ENCODE results near the gene OPCML. TPM values are rescaled to one million over a fixed set of nuclear protein-coding genes. Genes with fewer than 3 reads are reported as not detected.

Gene OPCML
- total RNA-seq, 2 experiments from 2014 or later = not detected

GRCh38 chr11:133323354-133323753, 208.9 kb downstream of the OPCML start:
- Mint-ChIP-seq H3K9me3 (no peaks in the 10 kb centered on the region), H3K36me3 (no peaks in the 10 kb centered on the region), H3K27ac (no peak overlapping the region), H3K4me3 (no peak overlapping the region), H3K4me1 (ENCODE audit: low read depth) (no peaks in the 10 kb centered on the region), H3K27me3 (no peaks in the 10 kb centered on the region)
- ChIA-PET POLR2A (no interaction called here), CTCF (no interaction called here)
- no peak for DNase-seq
- intact Hi-C loops (cut with micrococcal nuclease) = no loop called here

DNA sequence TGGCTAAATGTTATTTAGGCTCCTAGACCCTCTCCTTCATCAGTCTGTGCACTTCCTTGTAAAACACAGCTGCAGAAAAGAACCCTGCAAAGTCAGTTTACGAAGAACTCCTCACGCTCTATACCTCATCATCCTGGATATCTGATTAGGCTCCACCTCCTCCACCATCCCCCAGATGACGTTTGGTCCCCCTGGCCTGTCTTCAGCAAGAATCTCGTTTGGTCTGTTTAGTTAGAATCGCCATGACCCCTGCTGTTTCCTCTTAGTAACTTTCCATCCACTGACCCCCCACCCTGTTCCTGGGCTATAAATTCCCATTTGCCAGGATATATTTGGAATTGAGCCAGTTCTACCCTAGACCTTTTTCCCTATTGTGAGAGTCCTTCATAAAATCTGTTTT, 214.1 kb downstream of the OPCML start:
- intact Hi-C loops (cut with micrococcal nuclease) = no loop called here
- Mint-ChIP-seq H3K36me3 (no peaks in the 10 kb centered on the region), H3K27ac (no peak overlapping the region), H3K4me1 (ENCODE audit: low read depth) (no peaks in the 10 kb centered on the region), H3K9me3 (peaks cover 3% of the 10 kb centered on the region), H3K4me3 (no peak overlapping the region), H3K27me3 (no peaks in the 10 kb centered on the region)
- CTCF ChIA-PET = no interaction called here
- POLR2A ChIA-PET = no interaction called here
- no peak for DNase-seq

- POLR2A ChIA-PET = no interaction called here
- no peaks in the 10 kb centered on the region for H3K36me3 Mint-ChIP-seq
- no peak for DNase-seq
Measured at GRCh38 chr11:133311230-133311629, 221.1 kb downstream of the OPCML start.

GRCh38 chr11:133306019-133306418, 226.3 kb downstream of the OPCML start:
- no peak overlapping the region for H3K27ac Mint-ChIP-seq
- ChIA-PET POLR2A (no interaction called here), CTCF (interaction anchor here (0.6 kb wide), 1 partner anchor 1394 kb away, joined by 3 read pairs; no protein-coding TSS in a partner anchor)
- H3K36me3 Mint-ChIP-seq = no peaks in the 10 kb centered on the region
- no peak for DNase-seq
- no peaks in the 10 kb centered on the region for H3K27me3 Mint-ChIP-seq
- intact Hi-C loops (cut with micrococcal nuclease) = no loop called here
- H3K4me1 Mint-ChIP-seq (ENCODE audit: low read depth) = no peaks in the 10 kb centered on the region
- H3K4me3 Mint-ChIP-seq = no peak overlapping the region
- peaks cover 6% of the 10 kb centered on the region for H3K9me3 Mint-ChIP-seq

More at GRCh38 chr11:133311230-133311629, 221.1 kb downstream of the OPCML start:
- H3K4me3 Mint-ChIP-seq = no peak overlapping the region
- intact Hi-C loops (cut with micrococcal nuclease) = no loop called here
- no peak overlapping the region for H3K27ac Mint-ChIP-seq
- H3K27me3 Mint-ChIP-seq = no peaks in the 10 kb centered on the region
- CTCF ChIA-PET = no interaction called here
- H3K4me1 Mint-ChIP-seq (ENCODE audit: low read depth) = no peaks in the 10 kb centered on the region
- H3K9me3 Mint-ChIP-seq = peaks cover 10% of the 10 kb centered on the region

GRCh38 chr11:133305208-133305956, 226.9 kb downstream of the OPCML start:
- no peak for DNase-seq
- CTCF ChIA-PET = no interaction called here
- POLR2A ChIA-PET = no interaction called here
- H3K4me1 Mint-ChIP-seq (ENCODE audit: low read depth) = no peaks in the 10 kb centered on the region
- H3K27ac Mint-ChIP-seq = no peak overlapping the region
- no peaks in the 10 kb centered on the region for H3K27me3 Mint-ChIP-seq
- peaks cover 6% of the 10 kb centered on the region for H3K9me3 Mint-ChIP-seq
- intact Hi-C loops (cut with micrococcal nuclease) = no loop called here
- H3K36me3 Mint-ChIP-seq = no peaks in the 10 kb centered on the region
- H3K4me3 Mint-ChIP-seq = no peak overlapping the region

DNA sequence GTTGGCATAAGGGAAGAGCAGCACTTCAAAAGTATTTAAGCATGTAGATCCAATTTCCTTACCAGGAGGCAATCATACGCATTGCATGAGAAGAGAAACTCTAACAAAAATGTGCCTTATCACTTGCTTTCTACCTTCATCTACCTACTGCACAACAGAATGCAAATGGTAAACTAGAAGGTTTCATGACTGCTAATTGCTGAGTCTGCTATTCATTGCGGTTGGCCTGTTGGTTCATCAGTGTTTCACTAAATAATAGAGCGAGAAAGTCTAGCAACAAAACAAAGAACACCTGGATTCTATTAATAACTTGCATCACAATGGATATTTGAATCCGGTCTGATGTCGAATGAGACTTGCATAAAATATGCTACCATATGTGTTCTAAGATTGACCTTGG, 229.0 kb downstream of the OPCML start:
- no peaks in the 10 kb centered on the region for H3K36me3 Mint-ChIP-seq
- no peak overlapping the region for H3K4me3 Mint-ChIP-seq
- ChIA-PET POLR2A (no interaction called here), CTCF (no interaction called here)
- H3K9me3 Mint-ChIP-seq = peaks cover 2% of the 10 kb centered on the region
- no peaks in the 10 kb centered on the region for H3K27me3 Mint-ChIP-seq
- H3K27ac Mint-ChIP-seq = no peak overlapping the region
- intact Hi-C loops (cut with micrococcal nuclease) = no loop called here
- no peak for DNase-seq
- H3K4me1 Mint-ChIP-seq (ENCODE audit: low read depth) = no peaks in the 10 kb centered on the region

GRCh38 chr11:133302056-133302455, 230.2 kb downstream of the OPCML start:
- Mint-ChIP-seq H3K9me3 (peaks cover 2% of the 10 kb centered on the region), H3K27ac (no peak overlapping the region), H3K4me3 (no peak overlapping the region), H3K36me3 (no peaks in the 10 kb centered on the region), H3K4me1 (ENCODE audit: low read depth) (no peaks in the 10 kb centered on the region), H3K27me3 (no peaks in the 10 kb centered on the region)
- ChIA-PET CTCF (no interaction called here), POLR2A (no interaction called here)
- no peak for DNase-seq
- intact Hi-C loops (cut with micrococcal nuclease) = no loop called here

- H3K4me3 Mint-ChIP-seq = no peak overlapping the region
- H3K4me1 Mint-ChIP-seq (ENCODE audit: low read depth) = no peaks in the 10 kb centered on the region
- ChIA-PET CTCF (no interaction called here), POLR2A (no interaction called here)
- no peaks in the 10 kb centered on the region for H3K9me3 Mint-ChIP-seq
- H3K27me3 Mint-ChIP-seq = no peaks in the 10 kb centered on the region
- H3K27ac Mint-ChIP-seq = no peak overlapping the region
- no peak for DNase-seq
- no peaks in the 10 kb centered on the region for H3K36me3 Mint-ChIP-seq
- intact Hi-C loops (cut with micrococcal nuclease) = no loop called here
Measured at GRCh38 chr11:133300666-133301065, 231.6 kb downstream of the OPCML start.

DNA sequence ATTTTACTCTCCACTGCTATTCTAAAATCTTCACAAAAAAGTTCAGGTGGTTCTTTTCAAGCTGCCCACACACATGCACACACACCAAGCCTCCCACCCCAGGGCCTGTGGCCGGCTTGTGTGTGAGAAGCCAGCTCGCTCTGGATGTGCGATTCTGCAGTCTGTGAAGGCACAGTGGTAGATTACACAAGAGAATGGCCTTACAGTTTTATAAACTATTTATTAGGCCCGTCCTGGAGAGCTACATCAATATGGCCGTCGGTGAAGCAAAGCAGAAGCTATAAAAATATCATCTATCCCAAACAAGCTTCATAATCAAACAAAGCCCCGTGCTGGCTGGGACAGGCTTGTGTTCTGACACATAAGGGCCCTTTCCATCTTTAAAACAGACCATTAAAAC, 240.5 kb downstream of the OPCML start:
- Mint-ChIP-seq H3K27ac (no peak overlapping the region), H3K36me3 (no peaks in the 10 kb centered on the region), H3K27me3 (no peaks in the 10 kb centered on the region), H3K4me1 (ENCODE audit: low read depth) (no peaks in the 10 kb centered on the region), H3K9me3 (peaks cover 1% of the 10 kb centered on the region), H3K4me3 (no peak overlapping the region)
- CTCF ChIA-PET = no interaction called here
- intact Hi-C loops (cut with micrococcal nuclease) = no loop called here
- POLR2A ChIA-PET = no interaction called here
- DNase-seq = no peak

DNA sequence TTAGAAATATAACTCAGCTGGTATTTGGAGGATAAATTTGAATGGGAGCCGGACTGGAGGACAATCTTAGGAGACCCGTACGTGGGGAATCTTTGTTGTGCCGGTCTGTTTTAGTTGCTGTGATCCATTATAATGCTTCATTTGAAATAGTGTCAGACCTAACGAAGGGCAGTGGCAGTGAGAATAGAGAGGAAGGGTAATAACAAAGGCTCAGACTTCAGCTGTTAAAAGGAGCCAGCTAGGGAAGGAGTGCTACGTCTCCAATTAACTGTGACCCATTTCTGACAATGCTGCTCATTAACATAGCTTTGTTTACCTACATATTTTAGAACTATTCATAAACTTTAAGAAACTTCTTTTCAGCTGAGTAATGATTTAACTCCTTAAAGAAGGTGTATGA, 246.9 kb downstream of the OPCML start:
- no peaks in the 10 kb centered on the region for H3K36me3 Mint-ChIP-seq

GRCh38 chr11:133284156-133284555, 248.1 kb downstream of the OPCML start:
- Mint-ChIP-seq H3K36me3 (no peaks in the 10 kb centered on the region), H3K4me3 (no peak overlapping the region), H3K27ac (no peak overlapping the region), H3K27me3 (no peaks in the 10 kb centered on the region), H3K9me3 (no peaks in the 10 kb centered on the region), H3K4me1 (ENCODE audit: low read depth) (no peaks in the 10 kb centered on the region)
- no peak for DNase-seq
- POLR2A ChIA-PET = no interaction called here
- CTCF ChIA-PET = no interaction called here
- intact Hi-C loops (cut with micrococcal nuclease) = no loop called here

More for the DNA sequence above, 246.9 kb downstream of the OPCML start:
- CTCF ChIA-PET = no interaction called here
- Mint-ChIP-seq H3K9me3 (no peaks in the 10 kb centered on the region), H3K27ac (no peak overlapping the region), H3K4me3 (no peak overlapping the region), H3K4me1 (ENCODE audit: low read depth) (no peaks in the 10 kb centered on the region), H3K27me3 (no peaks in the 10 kb centered on the region)
- POLR2A ChIA-PET = no interaction called here
- intact Hi-C loops (cut with micrococcal nuclease) = no loop called here
- no peak for DNase-seq

DNA sequence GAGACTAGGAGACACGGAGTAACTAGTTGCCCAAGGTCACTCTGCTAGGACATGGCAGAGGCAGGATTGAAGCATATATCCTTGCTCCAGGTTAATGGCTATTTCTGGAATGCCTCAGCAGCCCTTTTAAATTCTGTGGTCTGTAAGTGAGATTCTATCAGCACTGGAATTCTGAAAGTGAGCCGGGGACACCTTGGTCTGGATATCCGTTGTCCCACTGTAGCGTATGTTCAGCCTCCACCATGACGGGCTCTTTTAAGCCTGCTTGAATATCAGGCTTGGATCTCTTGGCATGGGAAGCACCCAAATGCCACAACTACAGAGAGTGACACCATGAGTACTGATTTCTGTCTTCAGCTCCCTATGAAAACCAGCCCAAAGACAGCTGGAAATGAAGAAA, 254.4 kb downstream of the OPCML start:
- Mint-ChIP-seq H3K27ac (no peak overlapping the region), H3K4me1 (ENCODE audit: low read depth) (no peaks in the 10 kb centered on the region), H3K4me3 (no peak overlapping the region), H3K36me3 (no peaks in the 10 kb centered on the region), H3K9me3 (no peaks in the 10 kb centered on the region), H3K27me3 (no peaks in the 10 kb centered on the region)
- ChIA-PET POLR2A (no interaction called here), CTCF (no interaction called here)
- no peak for DNase-seq
- intact Hi-C loops (cut with micrococcal nuclease) = no loop called here

- POLR2A ChIA-PET = no interaction called here
- no peak for DNase-seq
- CTCF ChIA-PET = no interaction called here
- Mint-ChIP-seq H3K4me3 (no peak overlapping the region), H3K9me3 (peaks cover 3% of the 10 kb centered on the region), H3K36me3 (no peaks in the 10 kb centered on the region), H3K27ac (no peak overlapping the region), H3K27me3 (peaks cover 3% of the 10 kb centered on the region), H3K4me1 (ENCODE audit: low read depth) (no peaks in the 10 kb centered on the region)
- intact Hi-C loops (cut with micrococcal nuclease) = no loop called here
Measured at GRCh38 chr11:133271871-133272776, 260.2 kb downstream of the OPCML start.

All from activated CD4-positive, alpha-beta memory T cell treated with anti-CD3 and anti-CD28 coated beads for 36 hours (primary cell).